ENCODE measurements around the gene ARL17B. TPM values are rescaled to one million over a fixed set of nuclear protein-coding genes. Genes with fewer than 3 reads are reported as not detected.
"Not testable (repeated sequence)": the region's sequence is repeated elsewhere in the genome, so short reads cannot be mapped to it uniquely, and the experiment has no call there.

ARL17B gene
- total RNA-seq, 1 donor from 2014 or later, result 11.2 TPM

- H3K36me3 Mint-ChIP-seq (ENCODE audit: unreplicated experiment), result not testable (repeated sequence)
Observed at GRCh38 chr17:46243928-46244327, 117.6 kb downstream of the ARL17B start.

DNA sequence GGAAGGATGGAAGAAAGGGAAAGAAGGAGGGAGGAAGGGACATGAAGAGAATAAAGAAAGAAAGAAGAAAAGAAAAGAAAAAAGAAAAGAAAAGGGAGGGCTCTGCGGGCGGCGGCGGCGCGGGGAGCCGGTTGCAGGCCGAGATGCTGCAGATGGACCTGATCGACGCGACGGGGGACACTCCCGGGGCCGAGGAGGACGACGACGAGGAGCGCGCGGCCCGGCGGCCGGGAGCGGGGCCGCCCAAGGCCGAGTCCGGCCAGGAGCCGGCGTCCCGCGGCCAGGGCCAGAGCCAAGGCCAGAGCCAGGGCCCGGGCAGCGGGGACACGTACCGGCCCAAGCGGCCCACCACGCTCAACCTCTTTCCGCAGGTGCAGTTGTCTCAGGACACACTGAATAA lies 118.1 kb downstream of the ARL17B start:
- not testable (repeated sequence) for H3K36me3 Mint-ChIP-seq (ENCODE audit: unreplicated experiment); H3K4me1 Mint-ChIP-seq (ENCODE audit: unreplicated experiment); H3K9me3 Mint-ChIP-seq (ENCODE audit: unreplicated experiment); H3K27me3 Mint-ChIP-seq (ENCODE audit: unreplicated experiment); H3K27ac Mint-ChIP-seq (ENCODE audit: unreplicated experiment); DNase-seq (ENCODE audit: extremely low spot score, unreplicated experiment); H3K4me3 Mint-ChIP-seq (ENCODE audit: unreplicated experiment)

More at GRCh38 chr17:46243928-46244327, 117.6 kb downstream of the ARL17B start:
- H3K27me3 Mint-ChIP-seq (ENCODE audit: unreplicated experiment); H3K4me3 Mint-ChIP-seq (ENCODE audit: unreplicated experiment); H3K4me1 Mint-ChIP-seq (ENCODE audit: unreplicated experiment); H3K9me3 Mint-ChIP-seq (ENCODE audit: unreplicated experiment); DNase-seq (ENCODE audit: extremely low spot score, unreplicated experiment); H3K27ac Mint-ChIP-seq (ENCODE audit: unreplicated experiment): not testable (repeated sequence)

- not testable (repeated sequence) for H3K4me1 Mint-ChIP-seq (ENCODE audit: unreplicated experiment); DNase-seq (ENCODE audit: extremely low spot score, unreplicated experiment); H3K27ac Mint-ChIP-seq (ENCODE audit: unreplicated experiment); H3K9me3 Mint-ChIP-seq (ENCODE audit: unreplicated experiment); H3K36me3 Mint-ChIP-seq (ENCODE audit: unreplicated experiment); H3K4me3 Mint-ChIP-seq (ENCODE audit: unreplicated experiment); H3K27me3 Mint-ChIP-seq (ENCODE audit: unreplicated experiment)
Observed at GRCh38 chr17:46231359-46231758, 130.2 kb downstream of the ARL17B start.

DNA sequence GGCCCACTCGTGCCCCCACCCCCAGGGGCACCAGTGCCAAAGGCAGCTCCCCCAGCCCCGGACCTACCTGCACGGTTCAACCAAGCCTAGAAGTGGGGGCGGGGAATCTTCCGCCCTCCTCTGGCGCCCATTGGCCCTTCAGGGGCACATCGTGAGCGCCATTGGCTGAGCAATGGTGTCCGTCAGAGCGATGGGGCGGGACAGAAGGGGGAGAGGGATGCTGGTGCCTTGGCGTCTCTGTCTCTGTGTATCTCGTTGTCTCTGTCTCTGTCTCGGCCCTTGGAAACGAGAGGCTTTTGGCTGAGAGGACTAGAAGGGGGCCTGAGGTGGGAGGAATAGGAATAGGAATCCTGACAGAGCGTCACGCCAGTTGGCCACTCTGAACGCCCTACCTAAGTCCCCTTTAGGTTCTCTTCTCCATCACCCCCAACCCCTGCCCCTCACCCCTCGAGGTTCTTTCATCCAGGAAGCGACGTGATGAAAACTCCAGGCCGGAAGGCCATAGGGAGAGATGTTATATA lies 136.2 kb downstream of the ARL17B start:
- H3K27me3 Mint-ChIP-seq (ENCODE audit: unreplicated experiment); H3K36me3 Mint-ChIP-seq (ENCODE audit: unreplicated experiment); H3K9me3 Mint-ChIP-seq (ENCODE audit: unreplicated experiment); H3K4me1 Mint-ChIP-seq (ENCODE audit: unreplicated experiment): not testable (repeated sequence)
- peak overlapping the region; percentile 85 for H3K27ac Mint-ChIP-seq (ENCODE audit: unreplicated experiment)
- peak overlapping the region; percentile 85 for H3K4me3 Mint-ChIP-seq (ENCODE audit: unreplicated experiment)
- DNase-seq (ENCODE audit: extremely low spot score, unreplicated experiment), result peak; percentile 98

- DNase-seq (ENCODE audit: extremely low spot score, unreplicated experiment); H3K27me3 Mint-ChIP-seq (ENCODE audit: unreplicated experiment); H3K27ac Mint-ChIP-seq (ENCODE audit: unreplicated experiment); H3K9me3 Mint-ChIP-seq (ENCODE audit: unreplicated experiment); H3K4me1 Mint-ChIP-seq (ENCODE audit: unreplicated experiment); H3K36me3 Mint-ChIP-seq (ENCODE audit: unreplicated experiment): not testable (repeated sequence)
- H3K4me3 Mint-ChIP-seq (ENCODE audit: unreplicated experiment), result peak overlapping the region; percentile 85
Observed at GRCh38 chr17:46224864-46225263, 136.7 kb downstream of the ARL17B start.

Other genes starting within 250 kb of the ARL17B start
- 99.0 and 102 TPM in 2 replicates for gene KANSL1, start 168.3 kb downstream of the ARL17B start, total RNA-seq
- gene LRRC37A, start 66.6 kb downstream of the ARL17B start, total RNA-seq, result 3.5 and 4.1 TPM in 2 replicates
- 16.8 and 19.0 TPM in 2 replicates for gene LRRC37A2, start 150.7 kb upstream of the ARL17B start, total RNA-seq
- 9.2 and 9.5 TPM in 2 replicates for gene ARL17A, start 217.9 kb upstream of the ARL17B start, total RNA-seq
- gene NSF, start 228.9 kb upstream of the ARL17B start, total RNA-seq, result 48.0 and 48.8 TPM in 2 replicates

All from osteocyte (in vitro differentiated cells).